NCI-H524 (cell line): ENCODE measurements around the gene FER1L5.

Experiments used
- DNase-seq, 2 experiments: peaks; one replicate each; lab custom pipeline; 2025; lab: John Stamatoyannopoulos, UW

The FER1L5 gene

DNA sequence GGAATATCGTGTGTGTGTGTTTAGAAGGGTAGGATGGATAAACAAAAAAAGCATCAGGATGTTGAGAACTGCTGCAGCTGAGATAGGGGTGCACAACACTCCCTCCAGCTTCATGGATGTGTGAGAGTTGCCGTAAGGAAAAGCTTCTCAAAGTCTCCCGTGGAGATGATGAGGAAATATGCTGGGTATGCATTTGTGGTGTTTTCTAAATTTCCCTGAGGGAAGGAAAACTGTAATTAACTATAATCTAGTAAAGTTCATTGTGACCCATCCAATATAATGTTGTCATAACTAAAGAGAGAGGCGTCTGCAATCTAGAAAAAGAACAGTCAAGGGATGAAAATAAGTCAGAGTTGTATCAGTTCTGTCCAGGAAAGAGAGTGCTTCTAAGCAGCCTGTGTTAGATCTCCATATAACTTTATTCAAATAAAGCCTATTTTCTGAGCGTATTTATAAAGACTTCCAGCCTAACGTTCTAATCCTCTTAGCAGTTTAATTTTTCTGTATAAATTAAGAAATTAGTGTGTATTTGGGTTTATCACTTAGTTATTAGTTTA lies 104.6 kb downstream of the FER1L5 start:
- no peak for DNase-seq

DNA sequence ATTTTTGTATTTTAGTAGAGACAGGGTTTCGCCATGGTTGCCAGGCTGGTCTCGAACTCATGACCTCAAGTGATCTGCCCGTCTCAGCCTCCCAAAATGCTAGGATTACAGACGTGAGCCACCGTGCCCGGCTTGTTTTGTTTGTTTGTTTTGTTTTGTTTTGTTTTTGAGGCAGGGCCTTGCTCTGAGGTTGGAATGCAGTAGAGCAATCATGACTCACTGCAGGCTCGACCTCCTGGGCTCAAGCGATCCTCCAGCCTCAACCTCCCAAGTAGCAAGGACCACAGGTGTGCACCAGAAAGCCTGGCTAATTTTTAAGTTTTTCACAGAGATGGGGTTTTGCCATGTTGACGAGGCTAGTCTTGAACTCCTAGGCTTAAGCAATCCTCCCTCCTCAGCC lies 109.2 kb downstream of the FER1L5 start:
- no peak for DNase-seq

DNA sequence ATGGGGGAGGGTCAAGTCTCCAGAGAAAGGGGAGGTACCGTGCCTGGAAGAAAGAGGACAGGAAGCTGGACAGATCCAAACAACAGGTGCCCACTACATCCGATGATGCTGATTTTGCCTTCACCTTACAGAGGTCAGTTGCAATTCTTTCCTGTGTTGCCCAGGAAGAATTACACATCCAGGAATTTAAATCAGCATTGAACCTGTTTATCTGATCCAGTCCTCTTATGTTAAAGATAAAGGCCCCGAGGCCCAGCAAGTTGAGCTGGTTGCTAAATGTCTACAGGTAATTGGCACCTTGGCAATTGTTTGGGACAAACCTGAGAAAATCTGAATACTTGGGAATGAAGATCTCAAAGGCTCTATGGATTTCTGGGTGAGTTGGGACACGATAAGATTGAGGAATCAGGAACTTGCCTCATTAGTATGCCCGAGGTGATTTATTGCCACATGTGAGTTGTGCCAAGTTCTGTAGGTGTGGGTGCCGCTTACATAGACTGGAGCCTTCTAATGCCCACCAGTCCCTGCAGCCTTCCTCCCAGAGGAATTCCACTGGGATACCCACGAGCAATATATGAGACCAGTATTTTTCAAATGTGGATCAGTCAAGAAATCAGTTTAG lies 111.2 kb downstream of the FER1L5 start:
- DNase-seq = no peak

DNA sequence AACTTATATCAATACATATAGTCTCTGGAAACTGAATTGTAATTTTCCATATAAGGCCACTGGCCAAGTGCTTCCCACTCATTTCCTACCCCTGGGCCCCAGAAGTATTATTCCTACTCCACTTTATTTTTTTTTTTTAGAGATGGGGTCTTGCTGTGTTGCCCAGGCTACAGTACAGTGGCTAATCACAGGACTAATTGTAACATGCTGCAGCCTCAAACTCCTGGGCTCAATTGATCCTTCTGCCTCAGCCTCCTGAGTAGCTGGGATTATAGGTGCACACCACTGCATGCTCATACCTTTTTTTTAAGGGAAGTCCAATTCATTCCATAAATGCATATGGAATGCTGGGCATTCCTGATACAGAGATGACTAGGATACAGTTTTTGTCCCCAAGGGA lies 111.8 kb downstream of the FER1L5 start:
- DNase-seq = no peak
